ENCODE results near the gene TMEM161A.

- TF ChIP-seq CTCF (IDR thresholded peaks at IDR 0.05; ENCODE audit: poor library complexity, severe bottlenecking), result no peak
- no peak for TF ChIP-seq EZH2 (IDR thresholded peaks at IDR 0.05; ENCODE audit: borderline replicate concordance, insufficient read depth, low read length, poor library complexity, severe bottlenecking)
- no peak for TF ChIP-seq REST (IDR thresholded peaks at IDR 0.05; ENCODE audit: borderline replicate concordance)
- no peak for TF ChIP-seq POLR2AphosphoS5 (IDR thresholded peaks at IDR 0.05)
Observed at GRCh38 chr19:19133985-19134384, 4.3 kb downstream of the TMEM161A start.

All from neural cell (in vitro differentiated cells).